Karpas-422 (cell line): Measurements from ENCODE around the gene CDKAL1. TPM values are rescaled to one million over a fixed set of nuclear protein-coding genes. Genes with fewer than 3 reads are reported as not detected.

Experiments
- DNase-seq: peaks from one replicate; pipeline ENCODE4 v3.0.0-alpha.2; 2015
- H2AFZ ChIP-seq: fragments of 200-600 bp; sonication (generic); 2 replicates; pipeline ENCODE4 v1.6.1; 2014; ENCODE audit warnings: antibody characterized with exemption, low read length, mixed read lengths
- H3K27ac ChIP-seq: fragments of 200-600 bp; sonication (generic); 2 replicates; pipeline ENCODE4 v1.5.1; 2014; ENCODE audit warnings: mild to moderate bottlenecking, low read length, moderate library complexity
- H3K27me3 ChIP-seq: fragments of 200-600 bp; sonication (generic); 2 replicates; pipeline ENCODE4 v1.6.1; 2014; ENCODE audit warnings: low read length, mixed read lengths
- H3K36me3 ChIP-seq: fragments of 200-600 bp; sonication (generic); 2 replicates; pipeline ENCODE4 v1.6.1; 2014; ENCODE audit warnings: low read length, mixed read lengths; ENCODE audit not compliant: insufficient read depth
- H3K4me1 ChIP-seq: fragments of 200-600 bp; sonication (generic); 2 replicates; pipeline ENCODE4 v1.6.1; 2014; ENCODE audit warnings: mild to moderate bottlenecking, low read length, mixed read lengths
- H3K4me2 ChIP-seq: fragments of 200-600 bp; sonication (generic); 2 replicates; pipeline ENCODE4 v1.6.1; 2014; ENCODE audit warnings: low read length, low read depth, mild to moderate bottlenecking; ENCODE audit not compliant: poor library complexity, severe bottlenecking
- H3K4me3 ChIP-seq: fragments of 200-600 bp; sonication (generic); 2 replicates; pipeline ENCODE4 v1.5.1; 2014; ENCODE audit warnings: mild to moderate bottlenecking, antibody characterized with exemption, low read length, mixed read lengths
- H3K79me2 ChIP-seq: fragments of 200-600 bp; sonication (generic); 2 replicates; pipeline ENCODE4 v1.6.1; 2014; ENCODE audit warnings: mild to moderate bottlenecking, low read length, mixed read lengths
- H3K9ac ChIP-seq: fragments of 200-600 bp; sonication (generic); 2 replicates; pipeline ENCODE4 v1.6.0; 2014; ENCODE audit warnings: low read length
- H3K9me2 ChIP-seq: fragments of 200-600 bp; sonication (generic), shearing (Covaris generic); replicated peaks from 2 replicates; pipeline ENCODE4 v1.6.0; 2014; ENCODE audit warnings: mild to moderate bottlenecking, low read length, moderate library complexity; ENCODE audit not compliant: insufficient read depth
- H3K9me3 ChIP-seq: fragments of 300-700, 200-600 bp; sonication (generic); 2 replicates; pipeline ENCODE4 v1.6.1; 2014; ENCODE audit warnings: low read length, mixed read lengths
- H4K20me1 ChIP-seq: fragments of 200-600 bp; sonication (generic); 2 replicates; pipeline ENCODE4 v1.6.1; 2014; ENCODE audit warnings: mild to moderate bottlenecking, antibody characterized with exemption, low read length, low read depth; ENCODE audit not compliant: insufficient read depth
- total RNA-seq: library from RNA; depleted of rRNA; stranded (reverse); fragments of >200 nt; shearing (Covaris generic); gene quantifications from 2 replicates; pipeline ENCODE4 v1.2.3, GENCODE V29; 2014; ENCODE audit warnings: low replicate concordance

CDKAL1 gene
- total RNA-seq, 1 experiment from 2014 or later, result 23.7 TPM

- Histone ChIP-seq H4K20me1 (no peaks in the 10 kb centered on the region), H3K4me1 (no peaks in the 10 kb centered on the region), H3K9ac (no peak overlapping the region), H3K79me2 (no peaks in the 10 kb centered on the region), H3K27me3 (no peaks in the 10 kb centered on the region), H3K36me3 (no peaks in the 10 kb centered on the region), H3K9me3 (no peaks in the 10 kb centered on the region; the same call in 1 of the 2 replicates), H3K4me3 (no peak overlapping the region), H2AFZ (no peak overlapping the region), H3K9me2 (no peaks in the 10 kb centered on the region), H3K4me2 (no peak overlapping the region), H3K27ac (no peak overlapping the region)
- DNase-seq, result no peak
Observed at GRCh38 chr6:20885076-20885475, 350.8 kb downstream of the CDKAL1 start.

- DNase-seq, result peak; percentile 31
- Histone ChIP-seq H2AFZ (no peak overlapping the region), H3K9me2 (no peaks in the 10 kb centered on the region), H3K4me1 (no peaks in the 10 kb centered on the region), H3K27me3 (no peaks in the 10 kb centered on the region), H3K9me3 (no peaks in the 10 kb centered on the region), H3K9ac (no peak overlapping the region), H3K36me3 (no peaks in the 10 kb centered on the region; the same call in 1 of the 2 replicates), H3K4me2 (no peak overlapping the region), H3K4me3 (no peak overlapping the region), H3K79me2 (0 out of 2 replicates have a peak, but pooled peaks cover 2% of the 10 kb centered on the region), H4K20me1 (no peaks in the 10 kb centered on the region), H3K27ac (no peak overlapping the region)
Observed at GRCh38 chr6:20891161-20891560, 356.9 kb downstream of the CDKAL1 start.

GRCh38 chr6:20892365-20892764, 358.1 kb downstream of the CDKAL1 start:
- H3K4me3 ChIP-seq, result no peak overlapping the region
- no peaks in the 10 kb centered on the region for H3K27me3 ChIP-seq
- H3K9me3 ChIP-seq, result no peaks in the 10 kb centered on the region
- no peak overlapping the region for H3K9ac ChIP-seq
- no peaks in the 10 kb centered on the region for H3K9me2 ChIP-seq
- H3K36me3 ChIP-seq, result no peaks in the 10 kb centered on the region; the same call in 1 of the 2 replicates
- H2AFZ ChIP-seq, result no peak overlapping the region
- H3K79me2 ChIP-seq, result 0 out of 2 replicates have a peak, but pooled peaks cover 2% of the 10 kb centered on the region
- H3K4me2 ChIP-seq, result no peak overlapping the region
- peak; percentile 7 for DNase-seq
- H4K20me1 ChIP-seq, result no peaks in the 10 kb centered on the region
- no peaks in the 10 kb centered on the region for H3K4me1 ChIP-seq
- H3K27ac ChIP-seq, result no peak overlapping the region

- Histone ChIP-seq H3K4me2 (no peak overlapping the region), H3K4me1 (no peaks in the 10 kb centered on the region), H3K36me3 (no peaks in the 10 kb centered on the region; the same call in 1 of the 2 replicates), H3K79me2 (0 out of 2 replicates have a peak, but pooled peaks cover 2% of the 10 kb centered on the region), H3K9me3 (no peaks in the 10 kb centered on the region), H3K9ac (no peak overlapping the region), H3K27ac (no peak overlapping the region), H3K9me2 (no peaks in the 10 kb centered on the region), H3K27me3 (no peaks in the 10 kb centered on the region), H4K20me1 (no peaks in the 10 kb centered on the region), H3K4me3 (no peak overlapping the region), H2AFZ (no peak overlapping the region)
- peak; percentile 9 for DNase-seq
Observed at GRCh38 chr6:20893412-20893811, 359.2 kb downstream of the CDKAL1 start.

GRCh38 chr6:20900389-20901160, 366.3 kb downstream of the CDKAL1 start:
- Histone ChIP-seq H3K27ac (no peak overlapping the region), H4K20me1 (no peaks in the 10 kb centered on the region), H3K4me3 (no peak overlapping the region), H3K36me3 (no peaks in the 10 kb centered on the region; the same call in 1 of the 2 replicates), H3K79me2 (no peaks in the 10 kb centered on the region), H3K27me3 (no peaks in the 10 kb centered on the region), H3K9me2 (no peaks in the 10 kb centered on the region), H2AFZ (no peak overlapping the region), H3K4me1 (peaks cover 6% of the 10 kb centered on the region), H3K9me3 (peaks cover 9% of the 10 kb centered on the region), H3K9ac (no peak overlapping the region), H3K4me2 (peak overlapping the region; percentile 4)
- peak; percentile 34 for DNase-seq

GRCh38 chr6:20905377-20905776, 371.1 kb downstream of the CDKAL1 start:
- Histone ChIP-seq H2AFZ (no peak overlapping the region), H3K4me3 (no peak overlapping the region), H3K27me3 (no peaks in the 10 kb centered on the region), H3K9me2 (no peaks in the 10 kb centered on the region), H3K79me2 (no peaks in the 10 kb centered on the region), H3K36me3 (no peaks in the 10 kb centered on the region), H3K4me2 (no peak overlapping the region), H3K27ac (no peak overlapping the region), H3K9ac (no peak overlapping the region), H3K4me1 (peaks cover under 1% of the 10 kb centered on the region; the same call in 1 of the 2 replicates), H3K9me3 (peaks cover 9% of the 10 kb centered on the region), H4K20me1 (no peaks in the 10 kb centered on the region)
- no peak for DNase-seq

GRCh38 chr6:20906945-20907344, 372.7 kb downstream of the CDKAL1 start:
- Histone ChIP-seq H2AFZ (no peak overlapping the region), H3K4me2 (no peak overlapping the region), H4K20me1 (no peaks in the 10 kb centered on the region), H3K27ac (no peak overlapping the region), H3K79me2 (no peaks in the 10 kb centered on the region), H3K9me2 (no peaks in the 10 kb centered on the region), H3K36me3 (no peaks in the 10 kb centered on the region), H3K27me3 (no peaks in the 10 kb centered on the region), H3K4me3 (no peak overlapping the region), H3K9me3 (peaks cover 9% of the 10 kb centered on the region), H3K9ac (no peak overlapping the region), H3K4me1 (no peaks in the 10 kb centered on the region)
- no peak for DNase-seq

GRCh38 chr6:20907486-20908071, 373.3 kb downstream of the CDKAL1 start:
- H3K27ac ChIP-seq, result no peak overlapping the region
- H3K79me2 ChIP-seq, result no peaks in the 10 kb centered on the region
- no peak overlapping the region for H3K9ac ChIP-seq
- no peak overlapping the region for H2AFZ ChIP-seq
- no peaks in the 10 kb centered on the region for H3K27me3 ChIP-seq
- H3K9me2 ChIP-seq, result no peaks in the 10 kb centered on the region
- H3K9me3 ChIP-seq, result peaks cover 9% of the 10 kb centered on the region
- peak; percentile 12 for DNase-seq
- H3K36me3 ChIP-seq, result no peaks in the 10 kb centered on the region
- no peaks in the 10 kb centered on the region for H4K20me1 ChIP-seq
- no peaks in the 10 kb centered on the region for H3K4me1 ChIP-seq
- H3K4me2 ChIP-seq, result no peak overlapping the region
- H3K4me3 ChIP-seq, result no peak overlapping the region
